Kidney (tissue), 14 donors: Measurements from ENCODE around the gene SHF. TPM values are rescaled to one million over a fixed set of nuclear protein-coding genes. Genes with fewer than 3 reads are reported as not detected.

Experiments
- DNase-seq, 5 donors: peaks; one replicate each; pipeline ENCODE4 v3.0.0-alpha.2; 2013 to 2020
- FAIRE-seq: peaks from 2 replicates; lab custom pipeline; 2012; peaks lifted over from hg19 to GRCh38; lab: Jason Lieb, UNC
- H3K27ac ChIP-seq, 2 donors: one replicate each; pipeline ENCODE4 v1.7.0; 2013; ENCODE audit warnings: low read depth in 2 of 2, low read length in 2 of 2, inconsistent platforms in 1 of 2
- H3K27me3 ChIP-seq: one replicate; pipeline ENCODE4 v1.7.1; 2013; ENCODE audit warnings: low read length, inconsistent platforms; ENCODE audit not compliant: control insufficient read depth, insufficient read depth
- H3K36me3 ChIP-seq, 3 donors: one replicate each; pipeline versions ENCODE4 v1.7.0 to v1.7.1; 2013; ENCODE audit warnings: low read length in 3 of 3, control low read depth in 1 of 3, inconsistent platforms in 1 of 3; ENCODE audit not compliant: insufficient read depth in 3 of 3, control insufficient read depth in 2 of 3
- H3K4me1 ChIP-seq, 3 donors: one replicate each; pipeline versions ENCODE4 v1.7.0 to v1.7.1; 2013; ENCODE audit warnings: low read length in 3 of 3, inconsistent platforms in 1 of 3, low read depth in 1 of 3; ENCODE audit not compliant: control insufficient read depth in 2 of 3, insufficient read depth in 2 of 3
- H3K4me3 ChIP-seq, 3 donors: one replicate each; pipeline versions ENCODE4 v1.7.0 to v1.8.1; 2013; ENCODE audit warnings: low read length in 3 of 3, control low read depth in 1 of 3, inconsistent platforms in 1 of 3
- H3K9ac ChIP-seq, 3 donors: one replicate each; pipeline versions ENCODE4 v1.7.0 to v1.7.1; 2013; ENCODE audit warnings: low read length in 3 of 3, control low read depth in 1 of 3, inconsistent platforms in 1 of 3
- H3K9me3 ChIP-seq, 3 donors: one replicate each; pipeline versions ENCODE4 v1.7.0 to v1.7.1; 2013; ENCODE audit warnings: low read length in 3 of 3, control low read depth in 1 of 3, inconsistent platforms in 1 of 3; ENCODE audit not compliant: control insufficient read depth in 2 of 3, insufficient read depth in 1 of 3
- intact Hi-C: fragments of 100-400 bp; cut with DNase I; formaldehyde crosslinking; loops from one replicate; pipeline ENCODE4 v1.11.1; 2022
- polyA plus RNA-seq: library from polyadenylated mRNA; stranded (reverse); fragments of 350-450 nt; fragmentation: Illumina TruSeq; extraction: RNeasy Lipid Tissue Mini Kit (QIAGEN cat#74804); gene quantifications from one replicate; pipeline ENCODE4 v1.2.3, GENCODE V29; 2014; ENCODE audit warnings: low read depth, low replicate concordance; ENCODE audit not compliant: insufficient read depth
- total RNA-seq: library from RNA; stranded (reverse); fragmentation: NEBNext Ultra II Directional; extraction: Animal tissue kit (Norgen Biotek cat#: 25700); gene quantifications from one replicate; pipeline ENCODE4 v1.2.1, GENCODE V29; 2021
- TF ChIP-seq, protein P1 (sequence below): IDR thresholded peaks from 3 replicates; pipeline ENCODE4 v1.5.1; 2012; ENCODE audit warnings: mild to moderate bottlenecking, moderate library complexity, borderline replicate concordance; ENCODE audit not compliant: insufficient read depth; ENCODE audit errors: extremely low read depth
- donor health status: control.
- donor health status: control.
- donor health status: control.
- donor health status: control.
- donor health status: control.
- donor health status: DM: yes; HTN: yes; CAD: no.
- donor health status: Normal renal cell carcinoma (clear cell type).

The SHF gene
- total and polyA plus RNA-seq, 2 donors from 2014 or later: 5.2 to 7.7 TPM

DNA sequence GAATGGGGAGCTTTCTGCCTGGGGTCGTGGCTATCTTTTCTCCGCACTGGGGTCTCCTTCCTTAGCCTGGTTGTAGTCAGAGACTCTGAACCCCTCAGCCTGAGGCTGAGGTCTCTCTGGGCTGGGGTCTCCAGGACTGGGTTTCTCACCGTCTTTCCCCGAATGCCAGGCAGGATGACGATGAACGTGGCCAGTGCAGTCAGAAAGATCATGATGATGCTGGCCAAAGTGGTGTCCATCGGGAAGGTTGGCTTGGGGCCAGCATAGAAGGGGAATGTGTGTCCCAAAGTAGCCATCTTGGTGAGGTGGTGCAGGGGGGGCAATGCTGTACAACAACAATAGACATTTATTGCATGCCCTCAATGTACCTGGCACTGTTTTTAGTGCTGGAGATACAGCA, 65.0 kb downstream of the SHF start:
- H3K4me3 ChIP-seq: no peak overlapping the region
- TF ChIP-seq, protein P1, sequence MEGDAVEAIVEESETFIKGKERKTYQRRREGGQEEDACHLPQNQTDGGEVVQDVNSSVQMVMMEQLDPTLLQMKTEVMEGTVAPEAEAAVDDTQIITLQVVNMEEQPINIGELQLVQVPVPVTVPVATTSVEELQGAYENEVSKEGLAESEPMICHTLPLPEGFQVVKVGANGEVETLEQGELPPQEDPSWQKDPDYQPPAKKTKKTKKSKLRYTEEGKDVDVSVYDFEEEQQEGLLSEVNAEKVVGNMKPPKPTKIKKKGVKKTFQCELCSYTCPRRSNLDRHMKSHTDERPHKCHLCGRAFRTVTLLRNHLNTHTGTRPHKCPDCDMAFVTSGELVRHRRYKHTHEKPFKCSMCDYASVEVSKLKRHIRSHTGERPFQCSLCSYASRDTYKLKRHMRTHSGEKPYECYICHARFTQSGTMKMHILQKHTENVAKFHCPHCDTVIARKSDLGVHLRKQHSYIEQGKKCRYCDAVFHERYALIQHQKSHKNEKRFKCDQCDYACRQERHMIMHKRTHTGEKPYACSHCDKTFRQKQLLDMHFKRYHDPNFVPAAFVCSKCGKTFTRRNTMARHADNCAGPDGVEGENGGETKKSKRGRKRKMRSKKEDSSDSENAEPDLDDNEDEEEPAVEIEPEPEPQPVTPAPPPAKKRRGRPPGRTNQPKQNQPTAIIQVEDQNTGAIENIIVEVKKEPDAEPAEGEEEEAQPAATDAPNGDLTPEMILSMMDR: no peak
- no peak overlapping the region for H3K27ac ChIP-seq
- H3K9ac ChIP-seq: no peak overlapping the region
- no peaks in the 10 kb centered on the region for H3K9me3 ChIP-seq
- H3K27me3 ChIP-seq: peaks cover 3% of the 10 kb centered on the region
- peaks cover 0 to 3% (median 0%) of the 10 kb centered on the region in 3 donors for H3K4me1 ChIP-seq
- DNase-seq: peak in 1 of 5 donors; percentile 51
- no peak for FAIRE-seq
- intact Hi-C loops: no loop called here
- no peaks in the 10 kb centered on the region for H3K36me3 ChIP-seq

DNA sequence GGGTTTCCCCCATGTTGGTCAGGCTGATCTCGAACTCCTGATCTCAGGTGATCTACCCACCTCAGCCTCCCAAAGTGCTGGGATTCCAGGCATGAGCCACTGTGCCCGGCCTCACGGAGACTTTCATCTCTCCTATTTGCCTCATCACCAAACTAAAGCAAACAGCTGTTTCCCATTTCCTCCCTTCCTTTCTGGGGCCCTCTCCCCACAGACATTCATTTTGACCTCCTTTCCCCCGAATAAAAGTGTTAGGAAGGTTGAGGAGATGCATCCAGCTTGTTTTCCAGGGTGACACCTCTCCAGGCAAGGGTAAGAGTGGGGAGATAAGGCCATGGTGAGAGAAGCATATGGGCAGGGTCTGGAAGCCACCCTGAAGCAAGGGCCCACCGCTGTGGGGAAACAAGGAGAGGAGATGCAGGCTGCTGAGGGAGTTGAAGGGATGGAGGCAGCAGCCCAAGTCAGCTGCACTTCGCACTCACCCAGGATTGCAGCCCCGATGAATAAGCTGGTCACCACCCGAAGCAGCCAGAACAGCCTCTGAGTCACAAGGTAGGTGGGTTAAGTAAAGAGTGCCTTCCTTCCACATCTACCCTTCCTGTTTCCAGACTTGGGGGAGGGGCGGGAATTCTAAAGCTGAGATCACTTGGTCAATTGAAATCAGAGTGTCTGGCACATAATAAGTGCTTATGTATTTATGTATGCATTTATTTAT, 65.9 kb downstream of the SHF start:
- H3K9ac ChIP-seq: no peak overlapping the region
- FAIRE-seq: no peak
- intact Hi-C loops: no loop called here
- no peak overlapping the region for H3K27ac ChIP-seq
- TF ChIP-seq, protein P1: no peak
- H3K27me3 ChIP-seq: peaks cover 10% of the 10 kb centered on the region
- H3K4me3 ChIP-seq: no peak overlapping the region
- H3K36me3 ChIP-seq: no peaks in the 10 kb centered on the region
- peak in 1 of 5 donors; percentile 39 for DNase-seq
- peaks cover 0 to 9% (median 0%) of the 10 kb centered on the region in 3 donors for H3K4me1 ChIP-seq
- no peaks in the 10 kb centered on the region for H3K9me3 ChIP-seq

DNA sequence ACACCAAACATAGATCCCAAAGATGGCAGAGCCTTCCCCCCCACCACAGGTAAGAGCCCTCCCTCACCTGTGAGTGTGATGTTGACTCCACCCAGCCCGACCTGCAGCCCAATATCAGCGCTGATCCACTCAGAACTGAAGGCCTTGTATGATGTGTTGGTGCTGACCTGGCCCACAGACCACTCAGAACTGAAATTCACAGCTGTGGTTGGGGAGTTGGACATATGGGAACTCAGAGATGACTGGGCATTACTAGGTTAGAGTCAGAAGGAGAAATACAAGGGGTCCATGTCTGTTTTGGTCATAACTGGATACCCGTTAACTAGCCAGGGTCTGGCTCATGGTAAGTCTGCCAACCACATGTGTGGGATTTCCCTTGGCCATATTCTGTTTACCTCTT, 66.7 kb downstream of the SHF start:
- H3K9me3 ChIP-seq: no peaks in the 10 kb centered on the region
- peaks cover 0 to 14% (median 0%) of the 10 kb centered on the region in 3 donors for H3K4me1 ChIP-seq
- DNase-seq (peak in 1 of 5 donors; percentile 41), FAIRE-seq (no peak)
- H3K27ac ChIP-seq: no peak overlapping the region
- H3K27me3 ChIP-seq: peaks cover 19% of the 10 kb centered on the region
- TF ChIP-seq, protein P1: no peak
- H3K9ac ChIP-seq: no peak overlapping the region
- intact Hi-C loops: no loop called here
- no peak overlapping the region for H3K4me3 ChIP-seq
- H3K36me3 ChIP-seq: no peaks in the 10 kb centered on the region
